NCI-H524 (cell line): ENCODE measurements around the gene SNRNP27.
"Not testable (repeated sequence)": the region's sequence is repeated elsewhere in the genome, so short reads cannot be mapped to it uniquely, and the experiment has no call there.

Experiments
- DNase-seq, 2 experiments: peaks; one replicate each; lab custom pipeline; 2025; lab: John Stamatoyannopoulos, UW

Gene SNRNP27, protein sequence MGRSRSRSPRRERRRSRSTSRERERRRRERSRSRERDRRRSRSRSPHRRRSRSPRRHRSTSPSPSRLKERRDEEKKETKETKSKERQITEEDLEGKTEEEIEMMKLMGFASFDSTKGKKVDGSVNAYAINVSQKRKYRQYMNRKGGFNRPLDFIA

GRCh38 chr2:69893684-69894551 is at the start of gene SNRNP27:
Gene SNRNP27, plus strand, starts transcription at chr2:69893956. Its CDS starts 29 bp downstream, at chr2:69893985.
- DNase-seq, result peak; percentile 35 to 70

GRCh38 chr2:69843993-69844392 is 49.8 kb upstream of the SNRNP27 start:
- no peak for DNase-seq

DNA sequence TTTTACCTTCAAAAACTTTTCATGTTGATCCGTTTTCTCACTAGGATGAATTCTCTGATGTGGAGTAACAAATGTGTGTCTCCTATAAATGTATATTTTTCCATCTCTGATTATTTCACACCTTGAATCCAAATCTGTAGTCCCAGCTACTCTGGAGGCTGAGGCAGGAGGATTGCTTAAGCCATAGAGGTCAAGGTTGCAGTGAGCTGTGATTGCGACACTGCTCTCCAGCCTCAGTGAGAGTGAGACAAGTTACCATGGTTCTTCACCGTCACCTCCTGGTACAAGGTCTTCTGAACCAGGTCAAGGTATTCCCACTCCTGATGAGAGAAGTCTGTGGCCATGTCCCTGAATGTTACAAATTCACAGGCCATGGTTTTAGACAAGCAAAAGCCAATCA is 49.2 kb upstream of the SNRNP27 start:
- no peak for DNase-seq

- no peak for DNase-seq
These were observed 47.3 kb upstream of the SNRNP27 start for GRCh38 chr2:69846182-69847067.

DNA sequence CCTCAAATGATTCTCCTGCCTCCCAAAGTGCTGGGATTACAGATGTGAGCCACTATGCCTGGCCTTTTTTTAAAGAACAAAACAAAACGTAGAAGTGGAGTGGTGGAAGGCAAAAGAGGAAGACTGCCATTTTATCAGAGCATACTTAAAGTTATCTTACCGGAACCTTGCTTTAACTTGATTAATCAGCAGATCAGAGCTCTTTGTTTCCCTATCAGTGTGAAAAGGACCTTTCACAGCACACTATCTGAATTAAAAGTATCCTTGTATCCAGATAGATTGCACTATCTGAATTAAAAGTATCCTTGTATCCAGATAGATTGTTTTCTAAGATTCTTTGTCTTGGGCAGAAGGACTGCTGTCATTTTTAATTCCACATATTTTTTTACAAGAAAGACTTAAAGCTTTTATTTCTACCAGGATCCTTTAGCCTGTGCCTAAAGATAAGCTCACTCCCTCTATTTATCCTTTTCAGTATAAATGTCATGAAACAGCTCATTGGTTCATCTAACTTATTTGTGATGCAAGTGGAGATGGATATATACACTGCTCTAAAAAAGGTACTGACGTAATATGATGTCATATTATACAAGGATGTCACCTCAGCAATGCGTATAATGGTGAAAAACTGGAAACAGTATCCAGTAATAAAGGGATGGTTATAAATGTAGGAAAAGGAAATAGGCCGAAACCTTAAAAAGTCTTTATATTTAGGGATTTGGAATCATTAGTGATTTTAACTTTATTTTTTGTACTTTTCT is 46.5 kb upstream of the SNRNP27 start:
- DNase-seq, result no peak

DNA sequence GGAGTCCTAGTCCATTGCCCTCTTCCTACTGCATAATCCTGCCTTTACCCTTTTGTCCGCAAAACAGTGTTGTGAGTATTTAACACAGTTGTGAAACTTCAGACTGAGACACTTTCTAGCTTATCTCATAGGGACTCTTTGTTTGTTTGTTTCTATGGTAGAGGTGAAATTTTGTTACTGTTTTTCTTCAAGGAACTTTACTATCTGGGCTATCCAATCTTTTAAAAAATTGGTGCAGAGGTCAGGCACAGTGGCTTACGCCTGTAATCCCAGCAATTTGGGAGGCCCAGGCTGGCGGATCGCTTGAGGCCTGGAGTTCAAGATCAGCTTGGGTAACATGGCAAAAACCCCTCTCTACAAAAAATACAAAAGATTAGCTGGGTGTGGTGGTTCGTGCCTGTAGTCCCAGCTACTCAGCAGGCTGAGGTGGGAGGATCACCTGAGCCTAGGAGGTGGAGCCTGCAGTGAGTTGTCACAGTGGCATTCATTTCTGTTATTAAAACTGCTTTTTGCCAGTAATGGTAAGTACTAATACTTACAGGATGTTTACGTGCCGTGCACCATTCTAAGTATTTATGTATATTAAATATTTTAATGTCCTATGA is 45.5 kb upstream of the SNRNP27 start:
- no peak for DNase-seq

- no peak for DNase-seq
These were observed 35.5 kb upstream of the SNRNP27 start for GRCh38 chr2:69858261-69858660.

- DNase-seq, result peak in 1 of 2 experiments; percentile 16
These were observed 30.5 kb upstream of the SNRNP27 start for GRCh38 chr2:69863298-69863697.

GRCh38 chr2:69888451-69888850 is 5.3 kb upstream of the SNRNP27 start:
- DNase-seq, result no peak

- DNase-seq, result no peak
These were observed 4.5 kb upstream of the SNRNP27 start for GRCh38 chr2:69889302-69889701.

- DNase-seq, result no peak
These were observed 2.9 kb upstream of the SNRNP27 start for GRCh38 chr2:69890881-69891280.

DNA sequence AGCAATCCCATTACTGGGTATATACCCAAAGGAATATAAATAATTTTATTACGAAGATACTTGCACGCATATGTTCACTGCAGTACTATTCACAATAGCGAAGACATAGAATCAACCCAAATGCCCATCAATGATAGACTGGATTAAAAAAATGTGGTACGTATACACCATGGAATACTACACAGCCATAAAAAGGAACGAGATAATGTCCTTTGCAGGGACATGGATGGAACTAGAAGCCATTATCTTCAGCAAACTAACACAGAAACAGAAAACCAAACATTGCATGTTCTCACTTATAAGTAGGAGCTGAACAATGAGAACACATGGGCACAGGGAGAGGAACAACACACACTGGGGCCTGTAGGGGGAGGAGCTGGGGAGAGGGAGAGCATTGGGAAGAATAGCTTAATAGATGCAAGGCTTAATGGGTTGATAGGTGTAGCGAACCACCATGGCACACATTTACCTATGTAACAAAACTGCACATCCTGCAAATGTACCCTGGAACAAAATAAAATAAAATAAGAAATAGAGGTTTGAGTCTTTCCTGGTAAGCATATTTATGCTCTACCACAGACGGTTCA is 825 bp upstream of the SNRNP27 start:
- not testable (repeated sequence) for DNase-seq

DNA sequence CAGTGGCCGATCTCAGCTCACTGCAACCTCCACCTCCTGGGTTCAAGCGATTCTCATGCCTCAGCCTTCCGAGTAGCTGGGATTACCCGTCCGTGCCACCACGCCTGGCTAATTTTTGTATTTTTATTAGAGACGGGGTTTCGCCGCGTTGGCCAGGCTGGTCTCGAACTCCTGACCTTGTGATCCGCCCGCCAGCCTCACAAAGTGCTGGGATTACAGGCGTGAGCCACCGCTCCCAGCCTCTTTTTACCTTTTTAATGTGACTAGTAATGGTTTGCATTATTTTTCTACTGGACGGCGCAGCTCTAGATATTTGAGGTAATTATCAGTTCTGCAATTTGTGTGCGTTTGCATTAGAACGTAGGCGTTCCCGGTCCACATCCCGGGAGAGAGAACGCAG is 981 bp downstream of the SNRNP27 start:
- not testable (repeated sequence) for DNase-seq

DNA sequence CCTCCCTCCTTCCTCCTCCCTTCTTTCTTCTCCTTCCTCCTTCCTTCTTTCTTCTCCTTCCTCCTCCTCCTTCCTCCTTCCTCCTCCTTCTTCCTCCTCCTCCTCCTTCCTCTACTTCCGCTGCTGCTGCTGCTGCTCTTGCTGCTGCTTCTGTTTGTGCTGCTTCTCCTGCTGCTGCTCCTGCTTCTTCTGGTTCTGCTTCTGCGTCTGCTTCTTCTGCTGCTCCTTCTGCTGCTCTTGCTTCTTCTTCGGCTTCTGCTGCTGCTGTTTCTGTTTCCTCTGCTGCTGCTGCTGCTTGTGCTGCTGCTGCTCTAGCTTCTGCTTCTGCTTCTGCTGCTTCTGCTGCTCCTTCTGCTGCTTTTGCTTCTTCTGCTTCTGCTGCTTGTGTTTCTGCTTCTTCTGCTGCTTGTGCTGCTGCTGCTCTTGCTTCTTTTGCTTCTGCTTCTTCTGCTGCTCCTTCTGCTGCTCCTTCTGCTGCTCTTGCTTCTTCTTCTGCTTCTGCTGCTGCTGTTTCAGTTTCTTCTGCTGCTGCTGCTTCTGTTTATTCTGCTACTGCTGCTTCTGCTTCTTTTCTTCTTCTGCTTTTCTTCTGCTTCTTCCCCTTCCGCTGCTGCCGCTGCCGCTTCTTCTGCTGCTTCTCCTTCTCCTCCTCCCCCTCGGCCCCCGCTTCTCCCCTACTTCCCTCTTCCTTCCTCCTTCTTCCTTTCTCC is 8.6 kb downstream of the SNRNP27 start:
- DNase-seq, result no peak

DNA sequence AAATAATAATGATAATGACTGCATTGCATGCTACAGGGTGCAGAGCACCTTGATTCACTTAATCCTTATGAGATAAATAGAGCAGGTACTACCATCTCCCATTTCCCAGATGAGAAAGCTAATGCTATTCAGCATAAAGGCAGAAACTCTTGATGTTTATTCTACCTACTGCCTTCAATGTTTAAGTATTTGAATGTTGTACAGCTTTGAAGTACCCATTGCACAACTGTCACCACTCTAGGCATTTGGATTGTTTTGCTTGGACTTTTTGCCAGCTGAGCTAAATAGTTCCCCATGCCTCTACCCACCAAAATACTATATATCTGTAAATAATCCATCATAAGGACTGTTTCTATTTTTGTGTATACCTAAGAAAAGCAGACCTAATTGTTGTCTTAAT is 13.5 kb downstream of the SNRNP27 start:
- DNase-seq, result no peak

DNA sequence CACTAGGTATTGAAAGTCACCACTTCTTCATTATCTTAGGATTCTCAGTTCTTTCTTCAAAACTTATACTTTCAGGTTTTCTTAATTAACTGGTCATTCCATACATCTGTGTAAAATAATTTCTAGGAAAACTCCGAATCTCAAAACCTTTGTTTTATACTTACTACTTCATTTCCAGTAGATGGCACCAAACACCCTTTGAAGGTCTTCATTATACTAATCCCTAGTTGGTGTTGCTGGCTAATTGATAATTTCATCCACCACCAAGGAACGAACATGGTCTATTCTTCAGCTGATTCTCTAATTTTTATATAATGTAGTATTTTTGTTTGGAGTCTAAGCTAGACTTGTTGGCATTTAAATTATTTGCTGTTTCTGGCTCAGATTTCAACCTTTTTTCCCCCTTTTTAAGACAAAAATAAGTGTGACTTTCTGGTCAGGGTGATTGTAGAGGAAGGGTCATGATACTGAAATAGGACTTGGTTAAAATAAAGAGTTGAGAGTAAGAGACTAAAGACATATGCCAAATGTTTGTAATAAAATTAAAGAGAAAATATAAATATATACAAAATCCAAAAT is 18.3 kb downstream of the SNRNP27 start:
- peak; percentile 24 to 64 for DNase-seq

GRCh38 chr2:69914164-69914949 is 20.6 kb downstream of the SNRNP27 start:
- peak; percentile 99 to 100 for DNase-seq

GRCh38 chr2:69914950-69915945 is 21.5 kb downstream of the SNRNP27 start, which contains the start of gene MXD1:
Gene MXD1, plus strand, starts transcription at chr2:69915109. Its CDS starts 222 bp downstream, at chr2:69915331.
- DNase-seq, result peak; percentile 3 to 15
